H7 (cell line): ENCODE results near the gene STIP1. TPM values are rescaled to one million over a fixed set of nuclear protein-coding genes. Genes with fewer than 3 reads are reported as not detected.
A peak's percentile ranks its signal among the peaks of the same experiment; 100 is the strongest.

ENCODE experiments used
- DNase-seq: peaks from one replicate; pipeline ENCODE4 v3.0.0; 2012
- H3K27me3 ChIP-seq: 2 replicates; pipeline ENCODE4 v1.6.0; 2011; ENCODE audit warnings: mild to moderate bottlenecking, low read length; ENCODE audit not compliant: control insufficient read depth, insufficient read depth
- H3K36me3 ChIP-seq: replicated peaks from 2 replicates; pipeline ENCODE4 v1.5.1; 2011; ENCODE audit warnings: low read length; ENCODE audit not compliant: control insufficient read depth, insufficient read depth
- H3K4me3 ChIP-seq: 2 replicates; pipeline ENCODE4 v1.5.1; 2011; ENCODE audit warnings: low read depth, mild to moderate bottlenecking, control low read depth, low read length, moderate library complexity; ENCODE audit not compliant: insufficient read depth
- total RNA-seq: library from RNA; depleted of rRNA; stranded (reverse); fragments of >200 nt; shearing (Covaris generic); gene quantifications from 2 replicates; pipeline ENCODE4 v1.2.3, GENCODE V29; 2014; rRNA removed

STIP1 gene
- 263 and 278 TPM in 2 replicates for total RNA-seq

DNA sequence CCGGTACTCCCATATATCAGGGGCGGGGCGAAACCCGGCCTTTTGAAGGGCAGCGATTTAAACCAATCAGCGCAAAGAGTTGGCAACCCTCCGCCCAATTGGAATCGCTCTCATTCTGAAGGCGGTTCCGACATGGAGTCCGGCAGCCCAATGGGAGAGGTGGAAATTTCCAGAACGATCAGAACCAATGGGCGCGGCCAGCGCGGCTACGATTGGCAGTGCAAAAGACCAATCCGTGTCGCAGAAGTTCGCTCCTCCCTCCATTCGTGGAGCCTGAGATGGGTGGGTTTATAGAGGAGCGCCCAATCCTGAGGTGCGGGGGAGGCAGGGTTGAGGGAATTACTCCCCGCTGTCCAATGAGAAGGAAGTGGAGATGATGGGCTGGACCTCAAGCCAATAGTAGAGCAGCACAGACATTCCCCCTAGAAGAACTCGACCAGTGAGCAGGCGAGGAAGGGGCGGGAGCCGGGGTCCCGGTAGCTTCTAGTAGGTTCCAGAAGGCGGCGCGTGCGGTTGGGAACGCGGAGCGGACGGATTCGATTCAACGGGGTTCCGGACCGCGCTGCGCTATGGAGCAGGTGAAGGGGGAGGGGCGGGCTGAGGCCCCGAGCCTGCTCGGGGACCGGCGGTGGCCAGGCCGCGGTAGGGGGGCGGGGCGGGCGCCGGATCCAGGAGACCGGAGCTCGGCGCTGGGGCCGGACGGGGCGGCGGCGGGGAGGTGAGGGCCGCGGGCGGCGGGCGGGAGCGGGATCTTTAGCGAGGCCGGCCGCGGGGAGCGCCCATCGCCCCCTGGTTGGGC lies at the start of gene STIP1:
STIP1 (plus strand) TSS at position 479 of the 799 bp plus-strand sequence; CDS start at position 570, 91 bp downstream.
- H3K36me3 ChIP-seq = peaks cover 2% of the 10 kb centered on the region
- H3K4me3 ChIP-seq = peak within 1 kb of the TSS; percentile 82
- peak; percentile 100 for DNase-seq
- H3K27me3 ChIP-seq = no peaks in the 10 kb centered on the region

DNA sequence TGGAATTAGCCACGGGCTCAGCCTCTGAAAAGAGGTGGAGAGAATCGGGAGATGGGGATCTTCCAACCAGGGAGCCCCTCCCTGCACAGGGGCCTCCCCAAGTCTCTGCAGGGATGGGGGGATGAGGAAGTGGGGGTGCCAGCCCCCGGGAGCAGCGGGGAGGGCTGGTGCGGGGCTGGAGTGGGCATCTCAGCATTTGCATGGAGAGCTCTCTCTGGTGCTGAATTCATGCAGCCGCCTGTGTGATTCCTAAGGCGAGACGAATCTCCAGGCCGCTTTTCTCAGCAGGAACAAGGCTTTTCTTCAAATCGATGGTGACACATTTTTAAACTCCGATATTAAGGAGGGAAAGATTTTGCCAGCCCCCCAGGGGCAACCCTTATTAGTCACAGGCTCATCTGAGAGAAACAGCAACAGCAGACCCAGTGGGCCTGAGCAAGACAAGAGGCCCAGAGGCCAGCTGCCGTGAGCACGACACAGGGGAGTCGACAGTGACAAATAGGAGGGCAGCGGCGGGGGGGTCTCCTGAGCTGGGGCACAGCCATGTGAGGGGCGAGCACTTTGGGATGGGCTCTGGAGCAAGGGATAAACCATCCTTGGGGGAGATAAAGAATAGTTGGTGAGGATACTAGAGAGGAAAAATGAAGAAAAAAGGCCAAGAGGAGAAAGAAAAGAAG lies 49.1 kb upstream of the STIP1 start:
- peak; percentile 82 for DNase-seq
- Histone ChIP-seq H3K4me3 (no peak overlapping the region), H3K27me3 (no peaks in the 10 kb centered on the region), H3K36me3 (no peaks in the 10 kb centered on the region)

DNA sequence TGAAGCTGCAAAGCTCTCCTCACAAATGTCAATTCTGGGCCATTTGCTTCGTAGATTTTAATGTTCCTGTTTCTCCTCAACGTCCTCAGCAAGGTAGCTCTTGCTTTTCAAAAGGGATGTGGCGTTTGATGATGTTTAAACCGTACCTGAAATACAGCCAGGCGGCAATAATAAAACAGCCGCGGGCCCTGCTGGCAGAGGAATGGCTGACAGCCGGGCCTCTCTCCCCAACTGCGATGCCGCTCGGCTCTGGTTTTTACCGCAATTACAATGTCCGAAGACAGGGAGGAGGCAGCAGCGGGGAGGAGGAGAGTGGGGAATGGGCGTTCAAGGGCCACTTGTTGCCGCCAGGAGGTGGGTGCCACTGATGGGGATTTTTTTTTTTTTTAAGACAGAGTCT lies 47.6 kb upstream of the STIP1 start:
- H3K27me3 ChIP-seq = no peaks in the 10 kb centered on the region
- no peak overlapping the region for H3K4me3 ChIP-seq
- DNase-seq = peak; percentile 78
- H3K36me3 ChIP-seq = no peaks in the 10 kb centered on the region

DNA sequence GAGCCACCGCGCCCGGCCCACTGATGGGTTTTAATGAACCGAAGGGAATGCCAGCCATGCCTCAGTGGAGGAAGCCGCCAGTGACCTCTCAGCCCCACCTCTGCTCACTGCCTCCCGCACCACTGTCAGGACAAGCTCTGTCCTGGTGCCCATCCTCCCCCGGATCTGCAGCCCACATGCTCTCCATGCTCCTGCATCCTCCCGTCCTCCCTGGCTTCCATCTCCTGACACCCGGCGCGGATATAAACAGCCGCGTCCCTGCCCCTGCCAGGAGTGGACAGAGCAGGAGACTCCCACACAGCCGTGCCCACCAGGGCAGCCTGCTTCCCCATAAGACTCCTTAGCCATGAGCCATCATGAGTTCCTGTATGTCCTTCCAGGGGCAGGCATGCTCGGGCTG lies 46.9 kb upstream of the STIP1 start:
- H3K4me3 ChIP-seq = no peak overlapping the region
- no peak for DNase-seq
- H3K36me3 ChIP-seq = no peaks in the 10 kb centered on the region
- H3K27me3 ChIP-seq = no peaks in the 10 kb centered on the region

DNA sequence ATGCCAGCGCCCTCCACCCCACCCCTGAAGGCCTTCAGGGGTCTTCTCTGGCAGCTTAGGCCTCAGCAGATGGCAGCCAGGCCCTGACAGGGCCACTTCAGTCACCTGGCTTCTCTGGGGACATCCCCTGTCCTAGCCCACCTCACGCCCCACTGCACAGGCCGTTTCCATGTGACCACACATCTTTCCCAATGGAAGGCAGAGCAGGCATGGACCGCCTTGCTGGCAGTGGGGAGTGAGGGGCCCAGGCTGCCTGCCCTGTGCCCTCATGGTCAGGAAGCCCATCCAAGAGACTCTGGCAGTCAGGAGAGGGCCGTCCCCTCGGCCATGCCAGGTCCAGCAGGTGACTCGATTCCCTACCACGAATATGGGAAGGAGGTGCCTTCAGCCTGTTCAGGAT lies 45.9 kb upstream of the STIP1 start:
- Histone ChIP-seq H3K4me3 (no peak overlapping the region), H3K36me3 (no peaks in the 10 kb centered on the region), H3K27me3 (no peaks in the 10 kb centered on the region)
- DNase-seq = no peak

DNA sequence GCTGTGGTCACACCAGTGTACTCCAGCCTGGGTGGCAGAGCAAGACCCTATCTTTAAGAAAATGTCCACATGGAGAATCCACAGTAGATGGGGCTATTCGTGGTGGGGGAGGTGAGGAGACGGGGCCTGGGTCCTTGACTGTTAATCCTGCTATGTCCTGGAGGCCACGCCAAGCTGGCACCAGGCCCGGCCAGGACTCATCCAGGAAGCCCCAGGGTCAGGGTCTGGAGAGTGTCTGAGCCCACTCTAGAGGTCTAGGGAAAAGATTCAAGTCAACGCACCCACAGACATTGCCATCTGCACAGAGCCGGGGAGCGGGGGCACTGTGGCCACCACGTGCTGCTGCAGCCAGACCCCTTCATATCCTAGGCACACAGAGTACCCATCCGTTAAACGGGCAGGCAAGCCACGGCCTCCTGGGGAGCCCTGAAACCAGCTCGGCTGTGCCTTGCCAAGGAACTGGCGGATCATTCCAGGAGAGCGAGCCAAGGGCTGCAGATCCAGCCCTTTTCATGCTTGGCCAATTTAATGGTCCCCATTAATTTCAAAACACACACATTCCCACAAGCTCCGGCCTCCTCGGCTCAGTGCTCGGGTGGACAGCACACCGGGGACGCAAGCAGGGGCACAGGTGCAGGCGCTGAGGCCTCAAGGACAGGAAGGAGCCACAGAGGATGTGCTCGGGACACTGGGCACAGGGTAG lies 44.7 kb upstream of the STIP1 start:
- Histone ChIP-seq H3K4me3 (no peak overlapping the region), H3K27me3 (no peaks in the 10 kb centered on the region), H3K36me3 (no peaks in the 10 kb centered on the region)
- DNase-seq = no peak

DNA sequence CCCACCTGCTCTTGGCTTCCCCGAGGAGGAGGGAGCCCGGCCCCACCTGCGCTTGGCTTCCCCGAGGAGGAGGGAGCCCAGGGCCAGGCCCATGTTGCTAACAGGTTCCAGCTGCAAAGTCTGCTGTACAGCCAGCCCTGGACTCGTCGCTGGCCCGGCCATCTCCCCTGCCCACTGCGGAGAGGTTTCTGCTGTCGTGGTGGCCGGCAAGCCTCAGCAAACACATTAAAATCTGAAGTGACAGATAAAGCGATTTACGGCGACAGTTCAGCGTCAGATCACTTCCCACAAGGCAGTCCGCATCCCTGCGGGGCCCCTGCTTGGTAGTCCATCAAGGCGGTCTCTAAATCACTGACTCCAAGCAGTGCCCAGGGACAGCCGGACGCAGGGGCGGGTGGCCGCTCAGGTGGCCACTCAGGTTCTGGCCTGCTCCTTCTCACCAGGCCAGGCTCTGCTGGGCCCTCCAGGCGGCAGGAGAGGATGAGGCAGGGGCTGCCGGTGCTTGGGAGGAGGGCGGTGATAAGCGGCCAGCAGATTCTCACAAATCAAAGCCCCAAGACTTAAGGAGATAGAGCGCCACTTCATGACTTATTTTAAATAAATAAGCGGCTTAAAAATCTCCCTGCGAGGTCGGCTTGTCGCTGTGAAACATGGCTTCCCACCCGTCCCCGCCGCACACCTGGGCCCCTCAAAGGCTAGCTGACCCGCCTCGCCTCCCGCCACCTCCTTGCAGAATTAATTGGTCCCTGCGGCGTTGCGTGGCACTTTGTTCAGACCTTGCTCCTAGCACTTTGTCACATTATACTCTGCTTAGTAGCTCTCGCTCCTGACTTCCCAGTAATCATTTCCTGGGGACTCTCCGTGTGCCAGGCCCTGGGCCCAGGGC lies 41.1 kb upstream of the STIP1 start:
- Histone ChIP-seq H3K4me3 (no peak overlapping the region), H3K27me3 (no peaks in the 10 kb centered on the region), H3K36me3 (no peaks in the 10 kb centered on the region)
- DNase-seq = peak; percentile 49

DNA sequence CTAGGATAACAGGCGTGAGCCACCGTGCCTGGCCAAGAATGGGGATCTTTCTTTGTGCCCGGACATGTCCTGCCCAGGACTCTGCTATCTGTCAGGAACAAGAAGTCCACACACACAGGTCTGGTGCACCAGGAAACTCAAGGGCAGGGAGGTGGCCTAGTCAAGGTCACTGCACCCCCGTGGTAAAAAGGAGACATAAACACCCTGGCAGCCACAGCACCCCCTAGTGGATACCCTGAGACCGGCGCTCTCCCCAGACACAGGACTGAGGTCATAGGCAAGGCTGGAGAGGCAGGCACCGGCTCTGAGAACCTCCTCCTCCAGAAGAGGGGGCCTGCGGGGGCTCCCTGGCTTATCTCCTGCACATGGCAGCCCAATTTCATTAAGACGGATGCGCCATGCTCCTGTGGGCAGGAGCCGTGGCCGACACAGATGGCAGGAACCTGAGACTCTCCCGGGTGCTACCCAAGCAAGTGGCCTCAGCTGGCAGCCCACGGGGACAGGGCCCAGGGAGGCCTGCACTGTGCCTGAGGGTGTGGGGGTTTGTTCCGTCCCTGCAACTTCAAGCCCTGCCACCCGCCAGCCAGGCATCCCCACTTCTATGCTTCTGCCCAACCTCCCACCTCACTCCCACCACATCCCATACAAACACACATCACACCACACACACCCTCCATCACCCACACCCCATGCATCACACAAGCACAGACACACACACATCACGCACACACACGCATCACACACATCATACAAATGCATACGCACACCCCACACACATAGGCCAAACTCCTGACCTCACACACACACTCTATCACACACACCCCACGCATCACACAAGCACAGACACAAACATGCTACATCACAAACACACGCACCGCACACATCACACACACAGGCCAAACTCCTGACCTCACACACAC lies 39.7 kb upstream of the STIP1 start:
- peak; percentile 94 for DNase-seq

DNA sequence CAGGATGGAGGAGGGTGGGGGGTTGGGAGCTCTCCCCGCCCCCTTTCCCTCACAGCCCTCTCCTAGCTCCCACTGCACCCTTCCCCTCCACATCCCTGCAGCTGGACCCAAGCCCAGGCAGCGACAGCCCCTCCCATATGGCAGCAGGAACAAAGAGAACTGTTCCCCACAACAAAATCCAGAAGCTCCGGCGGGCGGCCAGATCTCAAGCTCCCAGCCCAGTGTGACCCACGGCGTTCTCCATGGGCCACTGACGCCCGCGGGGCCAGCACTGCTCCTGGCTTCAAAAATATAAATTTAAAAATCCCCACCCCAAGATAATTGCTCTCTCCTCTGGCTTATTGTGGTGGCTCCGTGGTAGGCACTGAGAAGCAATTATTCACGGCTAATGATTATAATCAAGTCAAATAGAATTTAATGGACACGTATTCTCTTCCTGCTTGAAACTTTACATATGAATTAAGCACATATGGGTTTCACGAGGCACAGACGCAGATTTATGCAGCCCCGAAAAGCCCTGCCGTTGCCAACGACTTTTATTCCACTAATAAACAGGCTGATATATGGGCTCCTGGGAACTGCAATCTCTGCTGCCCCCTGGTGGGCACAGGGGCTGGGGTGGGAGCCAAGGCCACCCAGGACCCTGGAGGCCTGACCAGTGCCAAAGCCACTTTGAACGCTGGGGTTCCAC lies 37.6 kb upstream of the STIP1 start:
- Histone ChIP-seq H3K27me3 (no peaks in the 10 kb centered on the region), H3K4me3 (no peak overlapping the region), H3K36me3 (no peaks in the 10 kb centered on the region)
- DNase-seq = peak; percentile 96

More for the DNA sequence above, 39.7 kb upstream of the STIP1 start:
- no peaks in the 10 kb centered on the region for H3K27me3 ChIP-seq
- no peaks in the 10 kb centered on the region for H3K36me3 ChIP-seq
- H3K4me3 ChIP-seq = no peak overlapping the region

DNA sequence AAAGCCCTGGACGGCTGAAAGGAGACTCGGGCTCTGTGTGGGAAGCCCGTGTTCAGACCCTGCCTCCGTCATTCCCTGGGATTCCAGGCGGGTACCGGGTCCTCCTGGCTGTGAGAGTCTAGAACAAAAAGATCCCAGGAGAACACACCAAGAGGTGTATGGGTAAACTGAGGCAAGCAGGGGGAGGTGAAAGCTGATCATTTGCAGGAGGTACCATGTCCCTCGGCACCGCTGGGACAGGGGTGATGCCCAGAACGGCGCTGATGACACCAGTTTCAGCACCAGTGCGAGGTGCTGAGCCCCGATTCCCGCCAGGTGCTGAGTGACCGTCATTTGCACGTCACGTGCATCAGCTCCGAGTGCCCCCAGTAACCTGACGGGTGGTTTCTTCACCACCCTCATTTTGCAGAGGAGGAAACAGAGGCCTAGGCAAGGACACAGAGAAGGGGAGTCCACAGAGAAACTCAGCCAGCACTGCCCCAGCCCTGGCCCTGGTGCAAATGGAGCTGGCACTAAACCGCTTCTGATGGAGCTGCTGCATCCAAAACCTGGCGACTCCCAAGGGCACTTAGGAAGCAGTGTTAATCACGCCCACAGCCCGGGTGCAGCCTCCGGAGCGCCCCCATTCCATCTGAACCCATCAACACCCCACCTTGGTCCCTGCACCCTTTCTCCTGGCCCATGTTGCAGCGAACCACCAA lies 36.9 kb upstream of the STIP1 start:
- Histone ChIP-seq H3K27me3 (no peaks in the 10 kb centered on the region), H3K4me3 (no peak overlapping the region)
- no peak for DNase-seq

DNA sequence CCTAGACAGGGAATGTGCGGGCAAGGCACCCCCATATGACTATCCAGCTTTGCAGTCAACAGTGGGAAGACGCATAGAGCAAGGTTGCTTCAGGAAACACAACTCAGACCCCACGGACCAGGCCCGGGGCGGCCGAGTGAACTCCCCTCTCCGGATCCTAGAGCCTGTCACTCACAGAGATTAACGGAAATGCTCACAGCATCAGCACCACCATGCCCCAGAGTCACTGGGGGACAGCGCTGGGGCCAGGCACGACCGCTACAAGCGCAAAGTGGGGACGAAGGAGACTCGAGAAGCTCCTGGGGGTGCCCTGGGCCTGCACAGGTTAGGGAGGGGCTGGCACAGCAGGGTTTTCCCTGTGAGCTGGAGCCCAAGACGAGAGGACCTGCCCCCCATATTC lies 35.9 kb upstream of the STIP1 start:
- no peaks in the 10 kb centered on the region for H3K36me3 ChIP-seq
- no peak overlapping the region for H3K4me3 ChIP-seq
- no peak for DNase-seq
- no peaks in the 10 kb centered on the region for H3K27me3 ChIP-seq

More for the DNA sequence above, 36.9 kb upstream of the STIP1 start:
- no peaks in the 10 kb centered on the region for H3K36me3 ChIP-seq

DNA sequence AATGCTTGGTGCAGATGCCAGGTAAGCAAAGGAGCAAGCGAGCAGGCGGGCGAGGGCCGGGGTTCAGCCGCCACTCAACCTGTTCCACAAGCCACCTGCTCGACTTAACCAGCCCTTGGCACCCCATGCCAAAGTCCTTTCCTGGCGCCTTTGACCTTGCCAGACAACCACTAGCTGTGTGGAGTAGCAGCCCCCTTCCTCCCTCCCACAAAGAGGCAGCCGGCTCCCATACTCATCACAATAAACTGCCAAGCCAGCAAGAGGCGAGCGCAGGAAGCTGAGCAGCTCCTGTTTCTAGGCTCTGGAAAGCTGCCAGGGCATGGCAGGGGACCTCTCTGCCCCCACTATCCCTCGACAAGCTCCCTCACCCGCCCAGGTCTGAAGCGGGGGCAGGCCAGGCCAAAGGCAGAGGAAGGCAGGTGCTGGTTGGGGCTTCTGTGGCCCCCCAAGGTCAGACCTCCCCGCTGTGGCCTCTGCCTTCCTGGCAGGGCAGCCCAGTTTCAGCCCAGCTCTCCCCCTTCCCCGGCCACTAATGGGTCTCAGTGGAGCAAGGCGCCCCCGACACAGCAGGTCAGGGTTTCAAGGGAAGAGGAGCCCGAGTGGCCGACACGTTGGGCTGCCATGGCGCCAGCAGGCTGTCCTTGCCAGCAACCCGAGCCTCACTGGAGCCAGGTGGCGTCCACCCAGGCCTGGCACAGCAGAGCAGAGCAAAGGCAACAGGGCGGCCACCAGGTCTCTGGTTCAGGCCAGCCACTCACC lies 35.3 kb upstream of the STIP1 start:
- H3K36me3 ChIP-seq = no peaks in the 10 kb centered on the region
- no peaks in the 10 kb centered on the region for H3K27me3 ChIP-seq
- no peak overlapping the region for H3K4me3 ChIP-seq
- DNase-seq = no peak
